ENCODE data around the gene F11.
"Not testable (repeated sequence)": the region's sequence is repeated elsewhere in the genome, so short reads cannot be mapped to it uniquely, and the experiment has no call there.

F11 gene

GRCh38 chr4:186265683-186266652 is at the start of gene F11:
Gene F11, plus strand, starts transcription at chr4:186266189. Its CDS starts 948 bp downstream, at chr4:186267137.
- DNase-seq (ENCODE audit: low spot score) = no peak

GRCh38 chr4:186216465-186217024 is 49.4 kb upstream of the F11 start:
- no peak for DNase-seq (ENCODE audit: low spot score)

- no peak for DNase-seq (ENCODE audit: low spot score)
Observed at GRCh38 chr4:186217733-186218293, 48.2 kb upstream of the F11 start.

- DNase-seq (ENCODE audit: low spot score) = no peak
Observed at GRCh38 chr4:186221624-186222023, 44.4 kb upstream of the F11 start.

GRCh38 chr4:186225848-186226247 is 40.1 kb upstream of the F11 start:
- no peak for DNase-seq (ENCODE audit: low spot score)

GRCh38 chr4:186226521-186227189 is 39.3 kb upstream of the F11 start:
- DNase-seq (ENCODE audit: low spot score) = no peak

GRCh38 chr4:186227221-186227620 is 38.8 kb upstream of the F11 start, which contains the start of gene KLKB1:
Gene KLKB1, plus strand, starts transcription at chr4:186227507. Its CDS starts 689 bp downstream, at chr4:186228196.
- DNase-seq (ENCODE audit: low spot score) = no peak

- no peak for DNase-seq (ENCODE audit: low spot score)
Observed at GRCh38 chr4:186227744-186228513, 38.1 kb upstream of the F11 start.

GRCh38 chr4:186228514-186228894 is 37.5 kb upstream of the F11 start:
- no peak for DNase-seq (ENCODE audit: low spot score)

- no peak for DNase-seq (ENCODE audit: low spot score)
Observed at GRCh38 chr4:186234367-186234766, 31.6 kb upstream of the F11 start.

GRCh38 chr4:186236126-186236525 is 29.9 kb upstream of the F11 start:
- DNase-seq (ENCODE audit: low spot score) = no peak

- no peak for DNase-seq (ENCODE audit: low spot score)
Observed at GRCh38 chr4:186240452-186240847, 25.5 kb upstream of the F11 start.

- DNase-seq (ENCODE audit: low spot score) = no peak
Observed at GRCh38 chr4:186240848-186241491, 25.0 kb upstream of the F11 start.

- DNase-seq (ENCODE audit: low spot score) = no peak
Observed at GRCh38 chr4:186241616-186242015, 24.4 kb upstream of the F11 start.

- DNase-seq (ENCODE audit: low spot score) = not testable (repeated sequence)
Observed at GRCh38 chr4:186242031-186242430, 24.0 kb upstream of the F11 start.

GRCh38 chr4:186243331-186243730 is 22.7 kb upstream of the F11 start:
- DNase-seq (ENCODE audit: low spot score) = no peak

GRCh38 chr4:186244835-186245234 is 21.2 kb upstream of the F11 start:
- no peak for DNase-seq (ENCODE audit: low spot score)

- not testable (repeated sequence) for DNase-seq (ENCODE audit: low spot score)
Observed at GRCh38 chr4:186247062-186247752, 18.8 kb upstream of the F11 start.

- no peak for DNase-seq (ENCODE audit: low spot score)
Observed at GRCh38 chr4:186248643-186249042, 17.3 kb upstream of the F11 start.

Measured in RKO (cell line).